HFFc6 (cell line): ENCODE results near the gene SLC4A1. TPM values are rescaled to one million over a fixed set of nuclear protein-coding genes. Genes with fewer than 3 reads are reported as not detected.

Source experiments
- DNase-seq: peaks from one replicate; pipeline ENCODE4 v3.0.0-alpha.2; 2018
- H3K27ac Mint-ChIP-seq: 2 replicates; pipeline ENCODE4 v1.8.0; 2020; ENCODE audit warnings: mild to moderate bottlenecking, mixed read lengths
- H3K27me3 Mint-ChIP-seq: 2 replicates; pipeline ENCODE4 v1.8.0; 2021; ENCODE audit warnings: mild to moderate bottlenecking, moderate library complexity, mixed read lengths; ENCODE audit not compliant: insufficient read depth
- H3K36me3 Mint-ChIP-seq: 2 replicates; pipeline ENCODE4 v1.8.0; 2021; ENCODE audit warnings: low read depth, mixed read lengths
- H3K4me1 Mint-ChIP-seq: 2 replicates; pipeline ENCODE4 v1.8.0; 2020; ENCODE audit warnings: low read depth, mixed read lengths
- H3K4me3 Mint-ChIP-seq: 2 replicates; pipeline ENCODE4 v1.8.0; 2020; ENCODE audit warnings: mild to moderate bottlenecking, moderate library complexity, mixed read lengths
- H3K9me3 Mint-ChIP-seq: 2 replicates; pipeline ENCODE4 v1.8.0; 2020; ENCODE audit warnings: mild to moderate bottlenecking, mixed read lengths
- CTCF ChIP-seq: fragments of 200-600 bp; sonication (generic); IDR thresholded peaks from 2 replicates; pipeline ENCODE4 v1.5.0; 2021; ENCODE audit warnings: antibody characterized with exemption, mild to moderate bottlenecking
- total RNA-seq, 6 experiments: library from RNA; stranded (reverse); fragmentation: NEBNext Ultra II Directional; extraction: Animal tissue kit (Norgen Biotek cat#: 25700); gene quantifications; 2 replicates in 1 of 6; 3 replicates in 5 of 6; pipeline ENCODE4 v1.2.3, GENCODE V29; 2021

SLC4A1 gene
- total RNA-seq, 6 experiments from 2014 or later: not detected

- peaks cover 50% of the 10 kb centered on the region for H3K27me3 Mint-ChIP-seq
- H3K4me3 Mint-ChIP-seq: no peak overlapping the region
- H3K4me1 Mint-ChIP-seq: no peaks in the 10 kb centered on the region
Observed at GRCh38 chr17:44314031-44314430, 46.1 kb upstream of the SLC4A1 start.

GRCh38 chr17:44312396-44313104, 44.6 kb upstream of the SLC4A1 start:
- no peaks in the 10 kb centered on the region for H3K36me3 Mint-ChIP-seq
- no peak overlapping the region for H3K4me3 Mint-ChIP-seq
- no peak for TF ChIP-seq CTCF
- H3K27me3 Mint-ChIP-seq: peaks cover 47% of the 10 kb centered on the region
- H3K9me3 Mint-ChIP-seq: no peaks in the 10 kb centered on the region
- no peak for DNase-seq
- no peaks in the 10 kb centered on the region for H3K4me1 Mint-ChIP-seq
- H3K27ac Mint-ChIP-seq: no peak overlapping the region

More at GRCh38 chr17:44314031-44314430, 46.1 kb upstream of the SLC4A1 start:
- no peak for TF ChIP-seq CTCF
- Mint-ChIP-seq H3K36me3 (no peaks in the 10 kb centered on the region), H3K27ac (no peak overlapping the region), H3K9me3 (no peaks in the 10 kb centered on the region)
- no peak for DNase-seq

- Mint-ChIP-seq H3K36me3 (no peaks in the 10 kb centered on the region), H3K9me3 (no peaks in the 10 kb centered on the region), H3K27me3 (peaks cover 49% of the 10 kb centered on the region), H3K4me1 (no peaks in the 10 kb centered on the region), H3K27ac (no peak overlapping the region), H3K4me3 (no peak overlapping the region)
- no peak for TF ChIP-seq CTCF
- no peak for DNase-seq
Observed at GRCh38 chr17:44311562-44312181, 43.7 kb upstream of the SLC4A1 start.

GRCh38 chr17:44310609-44311376, 42.9 kb upstream of the SLC4A1 start:
- DNase-seq: no peak
- Mint-ChIP-seq H3K4me1 (no peaks in the 10 kb centered on the region), H3K27ac (no peak overlapping the region), H3K9me3 (no peaks in the 10 kb centered on the region), H3K4me3 (no peak overlapping the region), H3K36me3 (no peaks in the 10 kb centered on the region), H3K27me3 (peaks cover 49% of the 10 kb centered on the region)
- no peak for TF ChIP-seq CTCF

GRCh38 chr17:44310188-44310587, 42.3 kb upstream of the SLC4A1 start:
- no peak overlapping the region for H3K4me3 Mint-ChIP-seq
- no peaks in the 10 kb centered on the region for H3K4me1 Mint-ChIP-seq
- H3K27me3 Mint-ChIP-seq: peaks cover 46% of the 10 kb centered on the region
- no peaks in the 10 kb centered on the region for H3K9me3 Mint-ChIP-seq
- DNase-seq: no peak
- no peak for TF ChIP-seq CTCF
- no peak overlapping the region for H3K27ac Mint-ChIP-seq
- H3K36me3 Mint-ChIP-seq: no peaks in the 10 kb centered on the region
